K562 (cell line): Measurements from ENCODE around the gene ANKRD10. TPM values are rescaled to one million over a fixed set of nuclear protein-coding genes. Genes with fewer than 3 reads are reported as not detected.

Source experiments
- ARID2 ChIP-seq: fragments of 450-650 bp; IDR thresholded peaks from 2 replicates; pipeline ENCODE4 v1.6.1; 2017; ENCODE audit warnings: antibody characterized with exemption, mild to moderate bottlenecking
- ESRRA ChIP-seq: fragments of 450-650 bp; IDR thresholded peaks from 2 replicates; pipeline ENCODE4 v1.6.1; 2014; ENCODE audit warnings: low read depth, mild to moderate bottlenecking, moderate library complexity, borderline replicate concordance
- ETV5 ChIP-seq: sonication (generic); formaldehyde crosslinking; IDR thresholded peaks from 2 replicates; pipeline ENCODE4 v1.4.0; 2020; ENCODE audit warnings: low read depth, mild to moderate bottlenecking, missing genetic modification reagents
- JUND ChIP-seq, 2 experiments: IDR thresholded peaks; 2 replicates in 1 of 2; 3 replicates in 1 of 2; pipeline ENCODE4 v1.6.1; 2011; ENCODE audit warnings: borderline replicate concordance in 2 of 2, low read depth in 2 of 2, low read length in 2 of 2, improper control_type of control experiment in 1 of 2, missing biosample characterization in 1 of 2, missing genetic modification characterization in 1 of 2, missing genetic modification reagents in 1 of 2
- MBD2 ChIP-seq: sonication (generic); IDR thresholded peaks from 2 replicates; pipeline ENCODE4 v1.6.1; 2016; ENCODE audit warnings: low read depth, borderline replicate concordance
- MYC ChIP-seq, 2 experiments: fragments of 250-450 bp in 1 of 2; sonication (Bioruptor Pico) in 1 of 2; IDR thresholded peaks; 2 replicates each; pipeline versions ENCODE4 v1.5.1 to v1.6.1; 2012 to 2021; ENCODE audit warnings: low read depth in 2 of 2, borderline replicate concordance in 1 of 2, improper control_type of control experiment in 1 of 2, low read length in 1 of 2, mild to moderate bottlenecking in 1 of 2, moderate library complexity in 1 of 2
- TCF15 ChIP-seq: fragments of 250-450 bp; sonication (Bioruptor Pico); IDR thresholded peaks from 2 replicates; pipeline ENCODE4 v1.8.0; 2022; ENCODE audit warnings: moderate library complexity, mild to moderate bottlenecking, inconsistent platforms
- ZBTB49 ChIP-seq: sonication (generic); formaldehyde crosslinking; IDR thresholded peaks from 2 replicates; pipeline ENCODE4 v1.8.0; 2022; ENCODE audit warnings: missing genetic modification reagents, mild to moderate bottlenecking, borderline replicate concordance
- ZHX1 ChIP-seq: fragments of 150-350 bp; conservative IDR thresholded peaks from 2 replicates; pipeline ENCODE4 v1.6.1; 2014; ENCODE audit warnings: low read length
- polyA plus RNA-seq, 8 experiments: library from polyadenylated mRNA; depleted of rRNA in 4 of 8; stranded (reverse) in 5 of 8; unstranded in 3 of 8; fragments of >200 nt; fragmentation: Nextera tagmentation in 2 of 8; fragmentation: Illumina TruSeq in 1 of 8; extraction: Ambion mirVana in 2 of 8; extraction: Trizol in 1 of 8; gene quantifications; 2 replicates each; pipeline versions ENCODE4 v1.2.1 to v1.2.3, GENCODE V29; 2011 to 2014; ENCODE audit warnings: inconsistent platforms in 1 of 8, missing spikeins in 1 of 8
- total RNA-seq, 7 experiments: library from RNA; depleted of rRNA in 6 of 7; stranded (reverse); fragments of >200 nt in 6 of 7; fragmentation: Illumina TruSeq in 2 of 7; extraction: Trizol in 2 of 7; gene quantifications; 2 replicates each; pipeline versions ENCODE4 v1.2.1 to v1.2.3, GENCODE V29; 2011 to 2021; ENCODE audit warnings: low replicate concordance in 1 of 7
- TF ChIP-seq, protein P1 (sequence below): sonication (generic); formaldehyde crosslinking; IDR thresholded peaks from 2 replicates; pipeline ENCODE4 v1.4.0; 2020; ENCODE audit warnings: mild to moderate bottlenecking, missing genetic modification reagents
- TF ChIP-seq, protein P2 (sequence below): fragments of 250-450 bp; sonication (Bioruptor Pico); IDR thresholded peaks from 2 replicates; pipeline ENCODE4 v1.8.0; 2022; ENCODE audit warnings: inconsistent platforms
- TF ChIP-seq, protein P3 (sequence below), 3 experiments: IDR thresholded peaks in 2 of 3; conservative IDR thresholded peaks in 1 of 3; 2 replicates each; pipeline ENCODE4 v1.5.1; 2011 to 2012; ENCODE audit warnings: low read length in 3 of 3, mild to moderate bottlenecking in 3 of 3, control low read depth in 2 of 3, improper control_type of control experiment in 1 of 3, inconsistent platforms in 1 of 3, low read depth in 1 of 3, mixed read lengths in 1 of 3, moderate library complexity in 1 of 3; ENCODE audit not compliant: insufficient read depth in 2 of 3

ANKRD10 gene
- total and polyA plus RNA-seq, 9 of the 15 experiments (the other 6 are each of a cell fraction or from before 2014, with no cell fraction given): 21.7 to 183 (median 45.0) TPM

DNA sequence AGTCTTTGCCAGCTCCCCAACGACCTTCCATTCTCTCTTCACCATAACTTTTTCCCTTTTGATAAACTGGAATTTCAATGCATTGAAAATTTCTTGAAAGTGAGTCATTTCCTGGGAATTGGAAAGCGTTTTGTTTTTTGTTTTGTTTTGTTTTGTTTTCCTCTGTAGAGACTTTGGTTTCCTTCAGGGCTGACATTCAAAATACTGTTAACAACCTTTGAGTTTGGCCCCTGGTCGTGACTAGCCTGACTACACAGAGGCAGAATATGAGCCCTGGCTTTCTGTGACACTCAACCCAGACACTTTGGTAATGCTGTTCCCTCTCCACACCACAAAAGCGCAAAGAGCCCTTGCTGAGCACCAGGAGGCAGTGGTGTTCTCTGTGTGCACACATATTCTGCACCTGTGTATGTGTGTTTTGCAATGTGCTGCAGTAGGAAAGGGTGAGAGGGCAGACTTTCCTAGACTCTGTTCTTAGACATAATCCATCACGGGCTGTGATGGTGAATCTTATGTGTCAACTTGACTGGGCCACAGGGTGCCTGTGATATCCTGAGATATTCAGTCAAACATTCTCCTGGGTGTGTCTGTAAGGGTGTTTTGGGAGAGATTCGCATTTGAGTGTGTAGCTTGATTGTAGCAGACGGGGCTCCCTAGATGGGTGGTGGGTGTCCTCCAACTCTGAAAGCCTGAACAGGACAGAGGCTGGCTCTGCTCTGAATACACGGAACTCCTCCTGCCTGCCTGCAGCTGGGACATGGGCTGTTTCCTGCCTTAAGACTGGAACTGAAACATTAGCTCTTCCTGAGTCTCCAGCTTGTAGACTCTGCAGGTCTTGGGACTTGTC is 29.5 kb upstream of the ANKRD10 start (continued):
- peak; percentile 44; the same call in 1 of the 2 replicates for TF ChIP-seq JUND (IDR thresholded peaks at IDR 0.05; ENCODE audit: borderline replicate concordance, low read depth, low read length)
- TF ChIP-seq JUND (tag; IDR thresholded peaks at IDR 0.05; ENCODE audit: borderline replicate concordance, low read depth, low read length): no peak
- TF ChIP-seq ARID2: peak; percentile 87
- TF ChIP-seq ETV5 (CRISPR knock-in tag): 0 out of 2 replicates have a peak, but pooled peaks have one; percentile 27
- TF ChIP-seq ZBTB49 (CRISPR knock-in tag): no peak
- TF ChIP-seq, protein P1, sequence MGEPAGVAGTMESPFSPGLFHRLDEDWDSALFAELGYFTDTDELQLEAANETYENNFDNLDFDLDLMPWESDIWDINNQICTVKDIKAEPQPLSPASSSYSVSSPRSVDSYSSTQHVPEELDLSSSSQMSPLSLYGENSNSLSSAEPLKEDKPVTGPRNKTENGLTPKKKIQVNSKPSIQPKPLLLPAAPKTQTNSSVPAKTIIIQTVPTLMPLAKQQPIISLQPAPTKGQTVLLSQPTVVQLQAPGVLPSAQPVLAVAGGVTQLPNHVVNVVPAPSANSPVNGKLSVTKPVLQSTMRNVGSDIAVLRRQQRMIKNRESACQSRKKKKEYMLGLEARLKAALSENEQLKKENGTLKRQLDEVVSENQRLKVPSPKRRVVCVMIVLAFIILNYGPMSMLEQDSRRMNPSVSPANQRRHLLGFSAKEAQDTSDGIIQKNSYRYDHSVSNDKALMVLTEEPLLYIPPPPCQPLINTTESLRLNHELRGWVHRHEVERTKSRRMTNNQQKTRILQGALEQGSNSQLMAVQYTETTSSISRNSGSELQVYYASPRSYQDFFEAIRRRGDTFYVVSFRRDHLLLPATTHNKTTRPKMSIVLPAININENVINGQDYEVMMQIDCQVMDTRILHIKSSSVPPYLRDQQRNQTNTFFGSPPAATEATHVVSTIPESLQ: 0 out of 2 replicates have a peak, but pooled peaks have one; percentile 31
- TF ChIP-seq, protein P2, sequence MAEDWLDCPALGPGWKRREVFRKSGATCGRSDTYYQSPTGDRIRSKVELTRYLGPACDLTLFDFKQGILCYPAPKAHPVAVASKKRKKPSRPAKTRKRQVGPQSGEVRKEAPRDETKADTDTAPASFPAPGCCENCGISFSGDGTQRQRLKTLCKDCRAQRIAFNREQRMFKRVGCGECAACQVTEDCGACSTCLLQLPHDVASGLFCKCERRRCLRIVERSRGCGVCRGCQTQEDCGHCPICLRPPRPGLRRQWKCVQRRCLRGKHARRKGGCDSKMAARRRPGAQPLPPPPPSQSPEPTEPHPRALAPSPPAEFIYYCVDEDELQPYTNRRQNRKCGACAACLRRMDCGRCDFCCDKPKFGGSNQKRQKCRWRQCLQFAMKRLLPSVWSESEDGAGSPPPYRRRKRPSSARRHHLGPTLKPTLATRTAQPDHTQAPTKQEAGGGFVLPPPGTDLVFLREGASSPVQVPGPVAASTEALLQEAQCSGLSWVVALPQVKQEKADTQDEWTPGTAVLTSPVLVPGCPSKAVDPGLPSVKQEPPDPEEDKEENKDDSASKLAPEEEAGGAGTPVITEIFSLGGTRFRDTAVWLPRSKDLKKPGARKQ (CRISPR knock-in tag): no peak
- TF ChIP-seq, protein P3, sequence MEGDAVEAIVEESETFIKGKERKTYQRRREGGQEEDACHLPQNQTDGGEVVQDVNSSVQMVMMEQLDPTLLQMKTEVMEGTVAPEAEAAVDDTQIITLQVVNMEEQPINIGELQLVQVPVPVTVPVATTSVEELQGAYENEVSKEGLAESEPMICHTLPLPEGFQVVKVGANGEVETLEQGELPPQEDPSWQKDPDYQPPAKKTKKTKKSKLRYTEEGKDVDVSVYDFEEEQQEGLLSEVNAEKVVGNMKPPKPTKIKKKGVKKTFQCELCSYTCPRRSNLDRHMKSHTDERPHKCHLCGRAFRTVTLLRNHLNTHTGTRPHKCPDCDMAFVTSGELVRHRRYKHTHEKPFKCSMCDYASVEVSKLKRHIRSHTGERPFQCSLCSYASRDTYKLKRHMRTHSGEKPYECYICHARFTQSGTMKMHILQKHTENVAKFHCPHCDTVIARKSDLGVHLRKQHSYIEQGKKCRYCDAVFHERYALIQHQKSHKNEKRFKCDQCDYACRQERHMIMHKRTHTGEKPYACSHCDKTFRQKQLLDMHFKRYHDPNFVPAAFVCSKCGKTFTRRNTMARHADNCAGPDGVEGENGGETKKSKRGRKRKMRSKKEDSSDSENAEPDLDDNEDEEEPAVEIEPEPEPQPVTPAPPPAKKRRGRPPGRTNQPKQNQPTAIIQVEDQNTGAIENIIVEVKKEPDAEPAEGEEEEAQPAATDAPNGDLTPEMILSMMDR (IDR thresholded peaks at IDR 0.05 in 2 of 3, conservative IDR thresholded peaks at IDR 0.05 in 1 of 3; ENCODE audit: insufficient read depth in 2 of 3, low read depth in 1 of 3, low read length in 3 of 3): peak; percentile 81 to 89 (median 88)
- TF ChIP-seq ZHX1: no peak
- TF ChIP-seq MBD2: no peak
- no peak for TF ChIP-seq TCF15 (CRISPR knock-in tag)
- TF ChIP-seq ESRRA: peak; percentile 34; the same call in 1 of the 2 replicates
- TF ChIP-seq MYC (IDR thresholded peaks at IDR 0.05; ENCODE audit: low read depth, low read length): 0 out of 2 replicates have a peak, but pooled peaks have one; percentile 27
- TF ChIP-seq MYC (CRISPR knock-in tag; IDR thresholded peaks at IDR 0.05; ENCODE audit: borderline replicate concordance, low read depth): no peak
